HCT116 (cell line): Measurements from ENCODE around the gene THBS4. TPM values are rescaled to one million over a fixed set of nuclear protein-coding genes. Genes with fewer than 3 reads are reported as not detected.

ENCODE experiments used
- ATAC-seq: fragments of 200-7000 bp; cut with Tn5 transposase; 2 replicates; pipeline ENCODE4 v1.9.1; 2020; ENCODE audit warnings: mild to moderate bottlenecking, moderate library complexity
- BruUV-seq: library from RNA; stranded (reverse); fragments of 400-500 nt; replicated peaks from 2 replicates; lab custom pipeline; 2021; lab: Mats Ljungman, UMichigan
- CTCF ChIA-PET: fragments of 300-600 bp; sonication (Branson Sonifier 250); formaldehyde crosslinking; loops from one replicate; lab custom pipeline; 2021; ENCODE audit warnings: antibody characterized with exemption; lab: Charles Lee
- POLR2A ChIA-PET: fragments of 300-600, 350-600 bp; sonication (Branson Sonifier 250); formaldehyde crosslinking; loops from one replicate; lab custom pipeline; 2021; ENCODE audit warnings: antibody characterized with exemption; lab: Charles Lee
- RAD21 ChIA-PET, 2 experiments: fragments of 300-600 bp; sonication (Branson Sonifier 250); formaldehyde crosslinking; loops; one replicate each; lab custom pipeline; 2023; ENCODE audit warnings: low total read pairs in 2 of 2; ENCODE audit not compliant: uncharacterized antibody in 2 of 2, unreplicated experiment in 2 of 2, low non-redundant PET in 1 of 2; lab: Charles Lee
- DNase-seq: peaks from one replicate; pipeline ENCODE4 v3.0.0-alpha.2; 2010; ENCODE audit warnings: low read depth, low spot score
- H2AFZ ChIP-seq: fragments of 200-600 bp; shearing (Covaris generic), sonication (generic); 2 replicates; pipeline ENCODE4 v1.6.1; 2017; ENCODE audit warnings: low read depth, mixed run types, mixed read lengths, antibody characterized with exemption, low read length; ENCODE audit not compliant: poor library complexity, severe bottlenecking
- H3K27ac ChIP-seq: 2 replicates; pipeline ENCODE4 v1.5.1; 2012; ENCODE audit warnings: low read depth, low read length
- H3K27me3 ChIP-seq: fragments of 200-600 bp; sonication (generic); 2 replicates; pipeline ENCODE4 v1.6.1; 2016; ENCODE audit warnings: mixed run types, low read length, mixed read lengths; ENCODE audit not compliant: insufficient read depth
- H3K36me3 ChIP-seq, 2 experiments: fragments of 200-500 bp in 1 of 2; fragments of 200-600 bp in 1 of 2; sonication (Bioruptor generic) in 1 of 2; sonication (generic) in 1 of 2; 2 replicates each; pipeline versions ENCODE4 v1.5.1 to v1.6.1; 2014 to 2016; ENCODE audit warnings: low read length in 2 of 2, inconsistent platforms in 1 of 2, mixed read lengths in 1 of 2, mixed run types in 1 of 2; ENCODE audit not compliant: insufficient read depth in 2 of 2, control insufficient read depth in 1 of 2
- H3K4me1 ChIP-seq, 2 experiments: fragments of 200-600 bp in 1 of 2; sonication (generic) in 1 of 2; 2 replicates each; pipeline versions ENCODE4 v1.5.1 to v1.6.1; 2012 to 2017; ENCODE audit warnings: low read length in 2 of 2, inconsistent platforms in 1 of 2, mild to moderate bottlenecking in 1 of 2, mixed read lengths in 1 of 2, mixed run types in 1 of 2, moderate library complexity in 1 of 2; ENCODE audit not compliant: insufficient read depth in 2 of 2, control insufficient read depth in 1 of 2
- H3K4me2 ChIP-seq: fragments of 200-600 bp; sonication (generic); 2 replicates; pipeline ENCODE4 v1.6.1; 2017; ENCODE audit warnings: mixed run types, low read length, mixed read lengths
- H3K4me3 ChIP-seq, 2 experiments: fragments of 200-600 bp in 1 of 2; sonication (generic) in 1 of 2; replicated peaks in 1 of 2; 2 replicates each; pipeline ENCODE4 v1.5.1; 2011 to 2016; ENCODE audit warnings: low read length in 2 of 2, control low read depth in 1 of 2, low read depth in 1 of 2, mild to moderate bottlenecking in 1 of 2, mixed read lengths in 1 of 2, mixed run types in 1 of 2
- H3K79me2 ChIP-seq: fragments of 200-600 bp; sonication (generic); 2 replicates; pipeline ENCODE4 v1.6.1; 2017; ENCODE audit warnings: mild to moderate bottlenecking, mixed run types, low read length, moderate library complexity, mixed read lengths; ENCODE audit not compliant: insufficient read depth
- H3K9ac ChIP-seq: fragments of 200-600 bp; sonication (generic); 2 replicates; pipeline ENCODE4 v1.6.1; 2016; ENCODE audit warnings: low read length, mixed read lengths
- H3K9me2 ChIP-seq: fragments of 200-600 bp; sonication (generic), shearing (Covaris generic); 2 replicates; pipeline ENCODE4 v1.6.1; 2017; ENCODE audit warnings: mixed run types, mild to moderate bottlenecking, moderate library complexity; ENCODE audit not compliant: insufficient read depth
- H3K9me3 ChIP-seq, 2 experiments: fragments of 200-500 bp in 1 of 2; fragments of 200-600 bp in 1 of 2; sonication (Bioruptor generic) in 1 of 2; sonication (generic) in 1 of 2; 2 replicates each; pipeline ENCODE4 v1.6.1; 2014 to 2017; ENCODE audit warnings: low read length in 2 of 2, mixed read lengths in 2 of 2, inconsistent platforms in 1 of 2, low read depth in 1 of 2, mild to moderate bottlenecking in 1 of 2, mixed run types in 1 of 2, moderate library complexity in 1 of 2; ENCODE audit not compliant: control insufficient read depth in 1 of 2, insufficient read depth in 1 of 2
- H4K20me1 ChIP-seq: fragments of 200-600 bp; sonication (generic), shearing (Covaris generic); 2 replicates; pipeline ENCODE4 v1.6.1; 2017; ENCODE audit warnings: mixed run types, mild to moderate bottlenecking, moderate library complexity; ENCODE audit not compliant: insufficient read depth
- ATF3 ChIP-seq: IDR thresholded peaks from 2 replicates; pipeline ENCODE4 v1.6.1; 2012
- CEBPB ChIP-seq: IDR thresholded peaks from 2 replicates; pipeline ENCODE4 v1.6.1; 2012; ENCODE audit warnings: low read depth
- CTCF ChIP-seq, 3 experiments: fragments of 200-600 bp in 1 of 3; sonication (generic) in 1 of 3; IDR thresholded peaks in 2 of 3; conservative IDR thresholded peaks in 1 of 3; 2 replicates each; pipeline ENCODE4 v1.5.1; 2012 to 2017; ENCODE audit warnings: low read depth in 2 of 3, low read length in 2 of 3, antibody characterized with exemption in 1 of 3, borderline replicate concordance in 1 of 3, control low read depth in 1 of 3, mild to moderate bottlenecking in 1 of 3, mixed read lengths in 1 of 3, mixed run types in 1 of 3, moderate library complexity in 1 of 3; ENCODE audit not compliant: insufficient read depth in 1 of 3
- ELF1 ChIP-seq: IDR thresholded peaks from 2 replicates; pipeline ENCODE4 v1.6.1; 2012; ENCODE audit warnings: low read depth, borderline replicate concordance
- EZH2phosphoT487 ChIP-seq: fragments of 200-600 bp; IDR thresholded peaks from 2 replicates; pipeline ENCODE4 v1.6.1; 2018; ENCODE audit warnings: antibody characterized with exemption, borderline replicate concordance
- FOSL1 ChIP-seq: IDR thresholded peaks from 2 replicates; pipeline ENCODE4 v1.6.1; 2012; ENCODE audit warnings: low read depth
- JUND ChIP-seq: IDR thresholded peaks from 2 replicates; pipeline ENCODE4 v1.6.1; 2012
- MAX ChIP-seq: IDR thresholded peaks from 2 replicates; pipeline ENCODE4 v1.6.1; 2012
- SIN3A ChIP-seq: IDR thresholded peaks from 2 replicates; pipeline ENCODE4 v1.6.1; 2012; ENCODE audit warnings: low read depth
- SP1 ChIP-seq: IDR thresholded peaks from 2 replicates; pipeline ENCODE4 v1.6.1; 2012; ENCODE audit warnings: low read depth
- SRF ChIP-seq: IDR thresholded peaks from 2 replicates; pipeline ENCODE4 v1.6.1; 2012; ENCODE audit warnings: low read depth
- YY1 ChIP-seq: IDR thresholded peaks from 2 replicates; pipeline ENCODE4 v1.6.1; 2011; ENCODE audit warnings: low read length, low read depth, moderate library complexity, mild to moderate bottlenecking; ENCODE audit not compliant: insufficient replicate concordance; ENCODE audit errors: extremely low read depth
- intact Hi-C: fragments of 100-400 bp; cut with micrococcal nuclease; formaldehyde crosslinking; loops from 2 replicates; pipeline ENCODE4 v1.10.0; 2022
- total RNA-seq: library from RNA; stranded (reverse); gene quantifications from one replicate; pipeline ENCODE4 v1.2.1, GENCODE V29; 2021; ENCODE audit not compliant: unreplicated experiment

The THBS4 gene
- total RNA-seq, 1 experiment from 2014 or later: 1.5 TPM

GRCh38 chr5:80078921-80079320 lies 43.8 kb downstream of the THBS4 start:
- TF ChIP-seq YY1 (no peak), SRF (no peak), ELF1 (no peak), ATF3 (no peak)
- RAD21 ChIA-PET: no interaction called here
- Histone ChIP-seq H3K9me3 (no peaks in the 10 kb centered on the region), H3K4me1 (peaks cover 2 to 9% of the 10 kb centered on the region in 2 experiments; a peak in 2 of 4 replicates), H4K20me1 (no peaks in the 10 kb centered on the region), H3K9ac (no peak overlapping the region), H3K9me2 (no peaks in the 10 kb centered on the region), H3K27me3 (no peaks in the 10 kb centered on the region), H3K4me3 (no peak overlapping the region), H3K27ac (no peak overlapping the region), H3K4me2 (no peak overlapping the region), H3K79me2 (no peaks in the 10 kb centered on the region), H2AFZ (no peak overlapping the region), H3K36me3 (no peaks in the 10 kb centered on the region)
- POLR2A ChIA-PET: no interaction called here
- no peak for ATAC-seq
- no peak for DNase-seq
- CTCF ChIA-PET: interaction anchor here (0.7 kb wide), 1 partner anchor 1054 kb away, joined by 3 read pairs; no protein-coding TSS in a partner anchor
- no TSS peak for BruUV-seq
- intact Hi-C loops: no loop called here

GRCh38 chr5:80082281-80082680 lies 47.1 kb downstream of the THBS4 start:
- Histone ChIP-seq H3K4me2 (peak overlapping the region; percentile 53), H4K20me1 (no peaks in the 10 kb centered on the region), H3K9me3 (no peaks in the 10 kb centered on the region), H3K79me2 (no peaks in the 10 kb centered on the region), H3K4me1 (peaks cover 6 to 18% of the 10 kb centered on the region in 2 experiments; a peak in 2 of 4 replicates), H3K27me3 (no peaks in the 10 kb centered on the region), H3K4me3 (no peak overlapping the region), H3K9me2 (no peaks in the 10 kb centered on the region), H3K9ac (no peak overlapping the region), H2AFZ (peak overlapping the region; percentile 81), H3K36me3 (no peaks in the 10 kb centered on the region), H3K27ac (no peak overlapping the region)
- TF ChIP-seq SIN3A: no peak
- no peak for TF ChIP-seq CEBPB
- no peak for TF ChIP-seq SRF
- no peak for TF ChIP-seq FOSL1
- TF ChIP-seq CTCF (IDR thresholded peaks at IDR 0.05 in 2 of 3, conservative IDR thresholded peaks at IDR 0.05 in 1 of 3; ENCODE audit: borderline replicate concordance in 1 of 3, insufficient read depth in 1 of 3, low read depth in 2 of 3, low read length in 2 of 3): no peak
- no peak for TF ChIP-seq ELF1
- TF ChIP-seq SP1: no peak
- no peak for TF ChIP-seq JUND
- TF ChIP-seq MAX: no peak
- no peak for TF ChIP-seq EZH2phosphoT487
- RAD21 ChIA-PET: no interaction called here
- intact Hi-C loops: loop anchor here (5.0 kb wide), 1 partner anchor 1060 kb away; no protein-coding TSS in a partner anchor
- no peak for ATAC-seq
- DNase-seq: no peak
- no TSS peak for BruUV-seq
- POLR2A ChIA-PET: no interaction called here
- CTCF ChIA-PET: interaction anchor here (2.7 kb wide), 1 partner anchor 204 kb away, joined by 50 read pairs; no protein-coding TSS in a partner anchor
